Neural crest cell (in vitro differentiated cells): Measurements from ENCODE around the gene CACNB3. TPM values are rescaled to one million over a fixed set of nuclear protein-coding genes. Genes with fewer than 3 reads are reported as not detected.
"Not testable (repeated sequence)": the region's sequence is repeated elsewhere in the genome, so short reads cannot be mapped to it uniquely, and the experiment has no call there.

Experiments
- DNase-seq: peaks from one replicate; pipeline ENCODE4 v3.0.0; 2021; ENCODE audit warnings: low read depth, mixed read lengths, low spot score
- H3K27ac Mint-ChIP-seq: one replicate; pipeline ENCODE4 v1.8.0; 2021; ENCODE audit warnings: mild to moderate bottlenecking, mixed read lengths; ENCODE audit not compliant: unreplicated experiment
- H3K27me3 Mint-ChIP-seq: 2 replicates; pipeline ENCODE4 v1.8.0; 2021; ENCODE audit warnings: low read depth, mild to moderate bottlenecking, mixed read lengths
- H3K36me3 Mint-ChIP-seq: 2 replicates; pipeline ENCODE4 v1.8.0; 2021; ENCODE audit warnings: low read depth, mild to moderate bottlenecking, mixed read lengths
- H3K4me1 Mint-ChIP-seq: 2 replicates; pipeline ENCODE4 v1.8.0; 2021; ENCODE audit warnings: mixed read lengths
- H3K4me3 Mint-ChIP-seq: one replicate; pipeline ENCODE4 v1.8.0; 2021; ENCODE audit warnings: mild to moderate bottlenecking, mixed read lengths
- H3K9me3 Mint-ChIP-seq: 2 replicates; pipeline ENCODE4 v1.8.0; 2021; ENCODE audit warnings: mixed read lengths
- total RNA-seq: library from RNA; stranded (reverse); gene quantifications from 2 replicates; pipeline ENCODE4 v1.2.1, GENCODE V29; 2021
- TF ChIP-seq, protein P1 (sequence below): fragments of 200-600 bp; sonication (generic); conservative IDR thresholded peaks from 2 replicates; pipeline ENCODE4 v1.5.0; 2021; ENCODE audit warnings: antibody characterized with exemption, mild to moderate bottlenecking

CACNB3 gene
- total RNA-seq, 1 donor from 2014 or later: 59.7 TPM

- Mint-ChIP-seq H3K36me3 (no peaks in the 10 kb centered on the region), H3K9me3 (no peaks in the 10 kb centered on the region), H3K27me3 (no peaks in the 10 kb centered on the region)
Measured at GRCh38 chr12:48856379-48856778, 38.1 kb downstream of the CACNB3 start.

GRCh38 chr12:48857278-48857994, 39.1 kb downstream of the CACNB3 start:
- no peak overlapping the region for H3K27ac Mint-ChIP-seq
- DNase-seq: no peak
- H3K4me1 Mint-ChIP-seq: peaks cover 12% of the 10 kb centered on the region
- no peaks in the 10 kb centered on the region for H3K36me3 Mint-ChIP-seq
- H3K9me3 Mint-ChIP-seq: no peaks in the 10 kb centered on the region
- TF ChIP-seq, protein P1, sequence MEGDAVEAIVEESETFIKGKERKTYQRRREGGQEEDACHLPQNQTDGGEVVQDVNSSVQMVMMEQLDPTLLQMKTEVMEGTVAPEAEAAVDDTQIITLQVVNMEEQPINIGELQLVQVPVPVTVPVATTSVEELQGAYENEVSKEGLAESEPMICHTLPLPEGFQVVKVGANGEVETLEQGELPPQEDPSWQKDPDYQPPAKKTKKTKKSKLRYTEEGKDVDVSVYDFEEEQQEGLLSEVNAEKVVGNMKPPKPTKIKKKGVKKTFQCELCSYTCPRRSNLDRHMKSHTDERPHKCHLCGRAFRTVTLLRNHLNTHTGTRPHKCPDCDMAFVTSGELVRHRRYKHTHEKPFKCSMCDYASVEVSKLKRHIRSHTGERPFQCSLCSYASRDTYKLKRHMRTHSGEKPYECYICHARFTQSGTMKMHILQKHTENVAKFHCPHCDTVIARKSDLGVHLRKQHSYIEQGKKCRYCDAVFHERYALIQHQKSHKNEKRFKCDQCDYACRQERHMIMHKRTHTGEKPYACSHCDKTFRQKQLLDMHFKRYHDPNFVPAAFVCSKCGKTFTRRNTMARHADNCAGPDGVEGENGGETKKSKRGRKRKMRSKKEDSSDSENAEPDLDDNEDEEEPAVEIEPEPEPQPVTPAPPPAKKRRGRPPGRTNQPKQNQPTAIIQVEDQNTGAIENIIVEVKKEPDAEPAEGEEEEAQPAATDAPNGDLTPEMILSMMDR: no peak
- no peak overlapping the region for H3K4me3 Mint-ChIP-seq
- H3K27me3 Mint-ChIP-seq: peaks cover 5% of the 10 kb centered on the region

More at GRCh38 chr12:48856379-48856778, 38.1 kb downstream of the CACNB3 start:
- Mint-ChIP-seq H3K27ac (no peak overlapping the region), H3K4me1 (peaks cover 16% of the 10 kb centered on the region), H3K4me3 (no peak overlapping the region)
- DNase-seq: no peak
- TF ChIP-seq, protein P1: no peak

GRCh38 chr12:48858043-48858442, 39.7 kb downstream of the CACNB3 start:
- Mint-ChIP-seq H3K36me3 (no peaks in the 10 kb centered on the region), H3K27ac (no peak overlapping the region), H3K4me1 (peaks cover 12% of the 10 kb centered on the region), H3K9me3 (no peaks in the 10 kb centered on the region), H3K4me3 (no peak overlapping the region), H3K27me3 (peaks cover 10% of the 10 kb centered on the region)
- TF ChIP-seq, protein P1: no peak
- no peak for DNase-seq

- Mint-ChIP-seq H3K36me3 (no peaks in the 10 kb centered on the region), H3K9me3 (no peaks in the 10 kb centered on the region), H3K4me3 (no peak overlapping the region), H3K27me3 (peaks cover 25% of the 10 kb centered on the region), H3K4me1 (peaks cover 21% of the 10 kb centered on the region), H3K27ac (no peak overlapping the region)
- DNase-seq: no peak
- TF ChIP-seq, protein P1: no peak
Measured at GRCh38 chr12:48859607-48860006, 41.3 kb downstream of the CACNB3 start.

- H3K4me1 Mint-ChIP-seq: peaks cover 27% of the 10 kb centered on the region
- H3K27ac Mint-ChIP-seq, H3K36me3 Mint-ChIP-seq, H3K9me3 Mint-ChIP-seq, H3K4me3 Mint-ChIP-seq, DNase-seq: not testable (repeated sequence)
- H3K27me3 Mint-ChIP-seq: peaks cover 32% of the 10 kb centered on the region
Measured at GRCh38 chr12:48860236-48860635, 41.9 kb downstream of the CACNB3 start.

- Mint-ChIP-seq H3K27ac (no peak overlapping the region), H3K9me3 (no peaks in the 10 kb centered on the region), H3K4me1 (peaks cover 33% of the 10 kb centered on the region), H3K36me3 (no peaks in the 10 kb centered on the region), H3K27me3 (peaks cover 35% of the 10 kb centered on the region), H3K4me3 (no peak overlapping the region)
- DNase-seq: no peak
- TF ChIP-seq, protein P1: no peak
Measured at GRCh38 chr12:48861111-48861510, 42.8 kb downstream of the CACNB3 start.
